K562 (cell line): ENCODE data around the gene EMID1. TPM values are rescaled to one million over a fixed set of nuclear protein-coding genes. Genes with fewer than 3 reads are reported as not detected.
A peak's percentile ranks its signal among the peaks of the same experiment; 100 is the strongest.

Source experiments
- BACH1 ChIP-seq: fragments of 200-800 bp; sonication (Bioruptor generic); IDR thresholded peaks from 2 replicates; pipeline ENCODE4 v1.6.1; 2016; ENCODE audit warnings: missing genetic modification characterization, missing compliant biosample characterization
- CBFA2T2 ChIP-seq: fragments of 450-650 bp; conservative IDR thresholded peaks from 2 replicates; pipeline ENCODE4 v1.6.1; 2017; ENCODE audit warnings: mild to moderate bottlenecking
- COPS2 ChIP-seq: fragments of 450-650 bp; conservative IDR thresholded peaks from 2 replicates; pipeline ENCODE4 v1.6.1; 2016; ENCODE audit warnings: mild to moderate bottlenecking, moderate library complexity
- EWSR1 ChIP-seq: fragments of 450-650 bp; IDR thresholded peaks from 2 replicates; pipeline ENCODE4 v1.6.1; 2018; ENCODE audit warnings: borderline replicate concordance, mild to moderate bottlenecking, low read depth, moderate library complexity; ENCODE audit not compliant: partially characterized antibody
- GABPA ChIP-seq: fragments of 200-800 bp; sonication (Bioruptor generic); conservative IDR thresholded peaks from 2 replicates; pipeline ENCODE4 v1.6.1; 2016; ENCODE audit warnings: low read depth, missing genetic modification characterization, missing compliant biosample characterization
- GATAD2A ChIP-seq: fragments of 450-650 bp; IDR thresholded peaks from 2 replicates; pipeline ENCODE4 v1.6.1; 2017
- ILF3 ChIP-seq: fragments of 450-650 bp; IDR thresholded peaks from 2 replicates; pipeline ENCODE4 v1.6.1; 2018; ENCODE audit warnings: antibody characterized with exemption, mild to moderate bottlenecking, moderate library complexity, borderline replicate concordance
- NFATC3 ChIP-seq: fragments of 450-650 bp; IDR thresholded peaks from 2 replicates; pipeline ENCODE4 v1.6.1; 2017; ENCODE audit warnings: mild to moderate bottlenecking
- NR4A1 ChIP-seq, 2 experiments: fragments of 250-450 bp in 1 of 2; fragments of 450-650 bp in 1 of 2; sonication (Bioruptor Pico) in 1 of 2; IDR thresholded peaks; 2 replicates each; pipeline versions ENCODE4 v1.4.0 to v1.6.1; 2016 to 2020; ENCODE audit warnings: mild to moderate bottlenecking in 2 of 2, missing compliant biosample characterization in 1 of 2, missing genetic modification characterization in 1 of 2, moderate library complexity in 1 of 2
- RBM25 ChIP-seq: fragments of 200-400 bp; formaldehyde crosslinking; IDR thresholded peaks from 2 replicates; pipeline ENCODE4 v1.6.1; 2018; ENCODE audit warnings: low read length, low read depth, moderate library complexity; ENCODE audit not compliant: severe bottlenecking
- STAT5A ChIP-seq: IDR thresholded peaks from 2 replicates; pipeline ENCODE4 v1.6.1; 2012; ENCODE audit warnings: low read length, inconsistent platforms, borderline replicate concordance
- TCF3 ChIP-seq: sonication (generic); formaldehyde crosslinking; IDR thresholded peaks from 2 replicates; pipeline ENCODE4 v1.4.0; 2020; ENCODE audit warnings: mild to moderate bottlenecking, missing genetic modification reagents
- TEAD1 ChIP-seq, 2 experiments: fragments of 450-650 bp in 1 of 2; sonication (generic) in 1 of 2; formaldehyde crosslinking; IDR thresholded peaks; 2 replicates each; pipeline versions ENCODE4 v1.4.0 to v1.8.0; 2020 to 2022; ENCODE audit warnings: mild to moderate bottlenecking in 2 of 2, missing genetic modification reagents in 1 of 2
- TEAD4 ChIP-seq, 2 experiments: sonication (generic) in 1 of 2; formaldehyde crosslinking in 1 of 2; IDR thresholded peaks; 2 replicates each; pipeline versions ENCODE4 v1.6.1 to v1.8.0; 2012 to 2022; ENCODE audit warnings: borderline replicate concordance in 1 of 2, inconsistent platforms in 1 of 2, low read length in 1 of 2, mild to moderate bottlenecking in 1 of 2, missing genetic modification reagents in 1 of 2
- VEZF1 ChIP-seq: fragments of 200-800 bp; sonication (Bioruptor generic); IDR thresholded peaks from 2 replicates; pipeline ENCODE4 v1.6.1; 2017; ENCODE audit warnings: missing genetic modification characterization, missing compliant biosample characterization
- ZKSCAN8 ChIP-seq: fragments of 200-800 bp; sonication (Bioruptor generic); IDR thresholded peaks from 2 replicates; pipeline ENCODE4 v1.6.1; 2016; ENCODE audit warnings: missing genetic modification characterization, missing compliant biosample characterization
- ZNF79 ChIP-seq: fragments of 250-450 bp; sonication (Bioruptor Pico); IDR thresholded peaks from 2 replicates; pipeline ENCODE4 v1.4.0; 2020; ENCODE audit warnings: low read depth, mild to moderate bottlenecking, moderate library complexity
- polyA plus RNA-seq, 8 experiments: library from polyadenylated mRNA; depleted of rRNA in 4 of 8; stranded (reverse) in 5 of 8; unstranded in 3 of 8; fragments of >200 nt; fragmentation: Nextera tagmentation in 2 of 8; fragmentation: Illumina TruSeq in 1 of 8; extraction: Ambion mirVana in 2 of 8; extraction: Trizol in 1 of 8; gene quantifications; 2 replicates each; pipeline versions ENCODE4 v1.2.1 to v1.2.3, GENCODE V29; 2011 to 2014; ENCODE audit warnings: inconsistent platforms in 1 of 8, missing spikeins in 1 of 8
- total RNA-seq, 7 experiments: library from RNA; depleted of rRNA in 6 of 7; stranded (reverse); fragments of >200 nt in 6 of 7; fragmentation: Illumina TruSeq in 2 of 7; extraction: Trizol in 2 of 7; gene quantifications; 2 replicates each; pipeline versions ENCODE4 v1.2.1 to v1.2.3, GENCODE V29; 2011 to 2021; ENCODE audit warnings: low replicate concordance in 1 of 7
- TF ChIP-seq, protein P1 (sequence below), 2 experiments: fragments of 450-650 bp; conservative IDR thresholded peaks; 2 replicates each; pipeline ENCODE4 v1.6.1; 2017; ENCODE audit warnings: mild to moderate bottlenecking in 2 of 2, moderate library complexity in 2 of 2
- TF ChIP-seq, protein P2 (sequence below): fragments of 450-650 bp; IDR thresholded peaks from 2 replicates; pipeline ENCODE4 v1.6.1; 2017; ENCODE audit warnings: antibody characterized with exemption, mild to moderate bottlenecking

The EMID1 gene
- total and polyA plus RNA-seq, 9 of the 15 experiments (the other 6 are each of a cell fraction or from before 2014, with no cell fraction given): 0.15 to 7.2 (median 2.7) TPM

DNA sequence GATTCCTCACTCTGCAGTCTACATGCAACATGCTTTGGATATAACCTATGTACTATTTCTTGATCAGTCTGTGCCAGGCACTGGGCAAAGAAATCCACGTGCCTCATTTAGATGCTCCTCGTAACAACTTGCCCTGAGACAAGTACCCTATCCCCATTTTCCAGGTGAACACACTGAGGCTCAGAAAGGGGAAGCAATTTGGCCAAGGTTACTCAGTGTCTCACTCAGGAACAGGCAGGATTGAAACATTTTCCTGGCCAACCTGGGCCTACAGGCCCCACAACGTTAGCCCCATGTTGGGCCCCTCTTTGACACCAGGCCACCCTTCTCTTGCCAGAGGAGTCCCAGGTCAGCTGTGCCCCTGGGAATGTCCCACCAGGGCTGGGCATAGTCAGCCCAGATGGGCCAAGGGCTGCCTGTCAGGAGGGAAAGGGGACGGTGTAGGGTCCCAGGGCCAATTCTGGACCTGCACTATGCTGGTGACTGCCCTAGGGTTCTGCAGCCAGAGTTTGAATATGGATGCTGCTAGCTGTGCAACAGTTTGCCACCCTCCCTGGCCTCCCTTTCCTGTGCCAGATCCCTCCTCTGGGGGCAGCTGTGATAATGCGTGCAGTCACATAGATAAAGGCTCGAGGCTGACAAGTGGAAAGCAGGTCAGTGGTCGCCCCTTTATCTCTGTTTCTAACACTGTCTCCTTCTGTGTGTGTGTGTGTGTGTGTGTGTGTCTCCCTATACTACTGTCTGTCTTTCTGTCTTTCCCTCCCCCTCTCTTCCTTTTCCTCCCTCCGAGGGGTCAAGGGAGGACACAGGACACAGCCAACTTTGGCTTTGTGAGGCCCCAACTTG lies 10.4 kb upstream of the EMID1 start (continued):
- TF ChIP-seq ZKSCAN8 (CRISPR knock-in tag) (peak; percentile 64; the same call in 1 of the 2 replicates), TEAD4 (IDR thresholded peaks at IDR 0.05; ENCODE audit: low read length) (peak; percentile 68), TEAD4 (CRISPR knock-in tag; IDR thresholded peaks at IDR 0.05; ENCODE audit: borderline replicate concordance) (no peak), STAT5A (peak; percentile 45; the same call in 1 of the 2 replicates), ILF3 (no peak), NFATC3 (0 out of 2 replicates have a peak, but pooled peaks have one; percentile 54), CBFA2T2 (peak; percentile 92), COPS2 (no peak), RBM25 (peak; percentile 75), EWSR1 (no peak), GABPA (tag) (peak; percentile 43), ZNF79 (CRISPR knock-in tag) (peak; percentile 60; the same call in 1 of the 2 replicates), VEZF1 (peak; percentile 72), GATAD2A (peak; percentile 94; the same call in 1 of the 2 replicates), BACH1 (tag) (no peak), TEAD1 (CRISPR knock-in tag; IDR thresholded peaks at IDR 0.05) (0 out of 4 replicates have a peak, but pooled peaks of 1 of the 2 experiments have one; percentile 67), NR4A1 (CRISPR knock-in tag; IDR thresholded peaks at IDR 0.05) (no peak), NR4A1 (tag; IDR thresholded peaks at IDR 0.05) (peak; percentile 90), TCF3 (CRISPR knock-in tag) (peak; percentile 84)
- TF ChIP-seq, protein P1, sequence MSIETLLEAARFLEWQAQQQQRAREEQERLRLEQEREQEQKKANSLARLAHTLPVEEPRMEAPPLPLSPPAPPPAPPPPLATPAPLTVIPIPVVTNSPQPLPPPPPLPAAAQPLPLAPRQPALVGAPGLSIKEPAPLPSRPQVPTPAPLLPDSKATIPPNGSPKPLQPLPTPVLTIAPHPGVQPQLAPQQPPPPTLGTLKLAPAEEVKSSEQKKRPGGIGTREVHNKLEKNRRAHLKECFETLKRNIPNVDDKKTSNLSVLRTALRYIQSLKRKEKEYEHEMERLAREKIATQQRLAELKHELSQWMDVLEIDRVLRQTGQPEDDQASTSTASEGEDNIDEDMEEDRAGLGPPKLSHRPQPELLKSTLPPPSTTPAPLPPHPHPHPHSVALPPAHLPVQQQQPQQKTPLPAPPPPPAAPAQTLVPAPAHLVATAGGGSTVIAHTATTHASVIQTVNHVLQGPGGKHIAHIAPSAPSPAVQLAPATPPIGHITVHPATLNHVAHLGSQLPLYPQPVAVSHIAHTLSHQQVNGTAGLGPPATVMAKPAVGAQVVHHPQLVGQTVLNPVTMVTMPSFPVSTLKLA (conservative IDR thresholded peaks at IDR 0.05): no peak; a peak in 1 of 4 replicates
- TF ChIP-seq, protein P2, sequence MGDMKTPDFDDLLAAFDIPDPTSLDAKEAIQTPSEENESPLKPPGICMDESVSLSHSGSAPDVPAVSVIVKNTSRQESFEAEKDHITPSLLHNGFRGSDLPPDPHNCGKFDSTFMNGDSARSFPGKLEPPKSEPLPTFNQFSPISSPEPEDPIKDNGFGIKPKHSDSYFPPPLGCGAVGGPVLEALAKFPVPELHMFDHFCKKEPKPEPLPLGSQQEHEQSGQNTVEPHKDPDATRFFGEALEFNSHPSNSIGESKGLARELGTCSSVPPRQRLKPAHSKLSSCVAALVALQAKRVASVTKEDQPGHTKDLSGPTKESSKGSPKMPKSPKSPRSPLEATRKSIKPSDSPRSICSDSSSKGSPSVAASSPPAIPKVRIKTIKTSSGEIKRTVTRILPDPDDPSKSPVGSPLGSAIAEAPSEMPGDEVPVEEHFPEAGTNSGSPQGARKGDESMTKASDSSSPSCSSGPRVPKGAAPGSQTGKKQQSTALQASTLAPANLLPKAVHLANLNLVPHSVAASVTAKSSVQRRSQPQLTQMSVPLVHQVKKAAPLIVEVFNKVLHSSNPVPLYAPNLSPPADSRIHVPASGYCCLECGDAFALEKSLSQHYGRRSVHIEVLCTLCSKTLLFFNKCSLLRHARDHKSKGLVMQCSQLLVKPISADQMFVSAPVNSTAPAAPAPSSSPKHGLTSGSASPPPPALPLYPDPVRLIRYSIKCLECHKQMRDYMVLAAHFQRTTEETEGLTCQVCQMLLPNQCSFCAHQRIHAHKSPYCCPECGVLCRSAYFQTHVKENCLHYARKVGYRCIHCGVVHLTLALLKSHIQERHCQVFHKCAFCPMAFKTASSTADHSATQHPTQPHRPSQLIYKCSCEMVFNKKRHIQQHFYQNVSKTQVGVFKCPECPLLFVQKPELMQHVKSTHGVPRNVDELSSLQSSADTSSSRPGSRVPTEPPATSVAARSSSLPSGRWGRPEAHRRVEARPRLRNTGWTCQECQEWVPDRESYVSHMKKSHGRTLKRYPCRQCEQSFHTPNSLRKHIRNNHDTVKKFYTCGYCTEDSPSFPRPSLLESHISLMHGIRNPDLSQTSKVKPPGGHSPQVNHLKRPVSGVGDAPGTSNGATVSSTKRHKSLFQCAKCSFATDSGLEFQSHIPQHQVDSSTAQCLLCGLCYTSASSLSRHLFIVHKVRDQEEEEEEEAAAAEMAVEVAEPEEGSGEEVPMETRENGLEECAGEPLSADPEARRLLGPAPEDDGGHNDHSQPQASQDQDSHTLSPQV: peak; percentile 95
